Ovary (tissue), 9 donors: ENCODE data around the gene AKAP9. TPM values are rescaled to one million over a fixed set of nuclear protein-coding genes. Genes with fewer than 3 reads are reported as not detected.

ENCODE experiments used
- DNase-seq, 5 donors: peaks; one replicate each; pipeline ENCODE4 v3.0.0-alpha.2; 2019 to 2020
- H3K27ac ChIP-seq, 2 donors: fragments of 200-600 bp; one replicate each; pipeline versions ENCODE4 v1.5.1 to v1.8.0; 2019 to 2022
- H3K27me3 ChIP-seq: fragments of 200-600 bp; one replicate; pipeline ENCODE4 v1.8.0; 2022
- H3K36me3 ChIP-seq: fragments of 200-600 bp; sonication (generic); one replicate; pipeline ENCODE4 v1.5.1; 2019
- H3K4me1 ChIP-seq: one replicate; pipeline ENCODE4 v1.8.1; 2013; ENCODE audit warnings: mild to moderate bottlenecking, moderate library complexity; ENCODE audit not compliant: insufficient read depth
- H3K4me3 ChIP-seq: fragments of 200-600 bp; sonication (generic); one replicate; pipeline ENCODE4 v1.5.1; 2017
- H3K9me3 ChIP-seq, 2 donors: fragments of 200-600 bp in 1 of 2; sonication (generic) in 1 of 2; one replicate each; pipeline versions ENCODE4 v1.5.1 to v1.8.1; 2013 to 2019; ENCODE audit warnings: mild to moderate bottlenecking in 1 of 2, moderate library complexity in 1 of 2
- CTCF ChIP-seq, 3 donors: fragments of 450-650 bp in 2 of 3; fragments of 200-600 bp in 1 of 3; IDR thresholded peaks; one replicate each; pipeline versions ENCODE4 v1.5.1 to v1.8.0; 2016 to 2022; ENCODE audit warnings: antibody characterized with exemption in 3 of 3, mild to moderate bottlenecking in 1 of 3
- EP300 ChIP-seq: sonication (generic); formaldehyde crosslinking; IDR thresholded peaks from one replicate; pipeline ENCODE4 v1.6.1; 2017; ENCODE audit warnings: antibody characterized with exemption
- POLR2A ChIP-seq: fragments of 450-650 bp; IDR thresholded peaks from one replicate; pipeline ENCODE4 v1.6.1; 2017; ENCODE audit warnings: antibody characterized with exemption, mild to moderate bottlenecking, moderate library complexity
- WGBS, 3 donors: extraction: QIAGEN DNeasy Blood & Tissue Kit in 1 of 3; methylation state at CpG; one replicate each; pipeline versions ENCODE4 v1.1.5 to v1.1.7; 2013 to 2017; 5-methylcytosine and 5-hydroxymethylcytosine counted together
- intact Hi-C, 4 donors: fragments of 100-400 bp; cut with DNase I; formaldehyde crosslinking; loops; one replicate each; pipeline versions ENCODE4 v1.11.0 to v1.15.1; 2022 to 2023
- polyA plus RNA-seq, 2 donors: library from polyadenylated mRNA; stranded (reverse); fragments of 200-250 nt in 1 of 2; fragments of 350-450 nt in 1 of 2; fragmentation: Illumina TruSeq in 1 of 2; extraction: RNeasy Lipid Tissue Mini Kit (QIAGEN cat#74804) in 1 of 2; gene quantifications; one replicate each; pipeline ENCODE4 v1.2.3, GENCODE V29; 2013 to 2014
- total RNA-seq, 7 donors: library from RNA; depleted of rRNA in 2 of 7; stranded (reverse); fragments of >200 nt in 2 of 7; fragmentation: NEBNext Ultra II Directional in 3 of 7; extraction: Animal tissue kit (Norgen Biotek cat#: 25700) in 3 of 7; gene quantifications; one replicate each; pipeline versions ENCODE4 v1.1.0 to v1.2.4, GENCODE V29; 2016 to 2023
- donor health status: DM: no; HTN: no; CAD: no; lungs with moderate emphysema.
- donor health status: DM: no; HTN: no; CAD: no.
- donor health status: Bipolar disorder and iron deficiency.
- donor health status: DM: yes; HTN: yes; CAD: no.
- donor health status: DM: no; HTN: no; CAD: no.
- donor health status: DM: yes; HTN: yes; CAD: no.

The AKAP9 gene
- total and polyA plus RNA-seq, 9 donors: 22.1 to 92.8 (median 57.7) TPM

- no peak for DNase-seq
- intact Hi-C loops: no loop called here
- Histone ChIP-seq H3K27ac (no peak overlapping the region), H3K27me3 (no peaks in the 10 kb centered on the region), H3K4me3 (no peak overlapping the region), H3K36me3 (no peaks in the 10 kb centered on the region), H3K9me3 (no peaks in the 10 kb centered on the region), H3K4me1 (no peaks in the 10 kb centered on the region)
- WGBS, 3 donors: 93 to 96% (median 94%) methylated on average over 4 of the region's 4 CpGs
- TF ChIP-seq POLR2A: no peak
- no peak for TF ChIP-seq EP300
- no peak for TF ChIP-seq CTCF (IDR thresholded peaks at IDR 0.05)
Measured at GRCh38 chr7:91911121-91911520, 29.5 kb upstream of the AKAP9 start.

DNA sequence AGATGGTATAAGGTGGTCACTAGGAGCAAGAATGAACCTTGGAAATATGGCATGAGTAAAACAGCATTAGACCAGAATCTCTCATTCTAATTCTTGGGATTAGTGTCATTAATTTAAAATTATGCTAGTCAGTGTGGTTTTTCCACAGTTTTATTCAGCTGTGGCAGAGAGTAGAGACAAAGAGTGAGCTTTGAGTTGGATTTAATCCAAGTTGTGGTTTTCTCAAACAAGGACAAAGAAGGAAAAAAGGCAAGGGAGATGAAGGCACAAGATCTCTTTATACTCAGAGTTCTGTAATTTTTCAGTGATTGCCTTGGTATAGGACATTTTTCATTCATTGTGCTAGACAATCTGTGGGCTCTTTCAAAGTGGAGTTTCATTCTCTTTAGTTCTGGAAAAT lies 28.2 kb upstream of the AKAP9 start:
- H3K4me1 ChIP-seq: no peaks in the 10 kb centered on the region
- DNase-seq: no peak
- no peaks in the 10 kb centered on the region for H3K36me3 ChIP-seq
- H3K4me3 ChIP-seq: no peak overlapping the region
- no peaks in the 10 kb centered on the region for H3K9me3 ChIP-seq
- no peaks in the 10 kb centered on the region for H3K27me3 ChIP-seq
- no peak for TF ChIP-seq CTCF (IDR thresholded peaks at IDR 0.05)
- TF ChIP-seq POLR2A: no peak
- TF ChIP-seq EP300: no peak
- intact Hi-C loops: no loop called here
- no peak overlapping the region for H3K27ac ChIP-seq

GRCh38 chr7:91913612-91914011 lies 27.1 kb upstream of the AKAP9 start:
- TF ChIP-seq CTCF (IDR thresholded peaks at IDR 0.05) (no peak), EP300 (no peak), POLR2A (no peak)
- no peak overlapping the region for H3K27ac ChIP-seq
- intact Hi-C loops: no loop called here
- WGBS, 3 donors: 48 to 73% (median 51%) methylated on average over 2 of the region's 2 CpGs
- H3K4me1 ChIP-seq: no peaks in the 10 kb centered on the region
- no peaks in the 10 kb centered on the region for H3K27me3 ChIP-seq
- no peaks in the 10 kb centered on the region for H3K9me3 ChIP-seq
- H3K4me3 ChIP-seq: no peak overlapping the region
- DNase-seq: no peak
- H3K36me3 ChIP-seq: no peaks in the 10 kb centered on the region

- intact Hi-C loops: no loop called here
- H3K4me3 ChIP-seq: no peak overlapping the region
- no peak for DNase-seq
- H3K36me3 ChIP-seq: no peaks in the 10 kb centered on the region
- TF ChIP-seq EP300 (no peak), POLR2A (no peak), CTCF (IDR thresholded peaks at IDR 0.05) (no peak)
- no peak overlapping the region for H3K27ac ChIP-seq
- H3K9me3 ChIP-seq: no peaks in the 10 kb centered on the region
- no peaks in the 10 kb centered on the region for H3K27me3 ChIP-seq
- H3K4me1 ChIP-seq: no peaks in the 10 kb centered on the region
- 83 to 92% (median 89%) methylated on average over 3 of the region's 3 CpGs for WGBS, 3 donors
Measured at GRCh38 chr7:91915401-91916050, 25.1 kb upstream of the AKAP9 start.
